ENCODE data around the gene WNT2B.
A peak's percentile ranks its signal among the peaks of the same experiment; 100 is the strongest.

The WNT2B gene

DNA sequence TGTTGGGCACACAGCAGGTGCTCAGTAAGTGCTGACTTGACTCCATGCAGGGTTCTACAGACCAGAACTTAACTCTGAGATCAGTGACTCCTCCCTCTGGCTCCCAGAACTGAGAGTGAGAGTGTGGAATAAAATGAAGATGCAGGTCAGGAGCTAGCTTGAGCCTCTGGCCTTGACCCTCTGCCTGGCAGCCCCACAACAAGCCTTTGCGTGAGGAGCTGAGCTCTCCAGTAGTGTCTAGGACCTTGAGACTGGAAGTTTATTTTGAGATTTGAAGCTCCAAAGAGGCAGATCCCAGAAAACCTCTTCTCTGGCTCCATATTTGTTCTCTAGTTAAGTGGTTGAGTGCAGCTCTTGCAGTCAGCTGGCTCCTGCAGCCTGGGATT lies 3.4 kb upstream of the WNT2B start:
- DNase-seq: no peak

DNA sequence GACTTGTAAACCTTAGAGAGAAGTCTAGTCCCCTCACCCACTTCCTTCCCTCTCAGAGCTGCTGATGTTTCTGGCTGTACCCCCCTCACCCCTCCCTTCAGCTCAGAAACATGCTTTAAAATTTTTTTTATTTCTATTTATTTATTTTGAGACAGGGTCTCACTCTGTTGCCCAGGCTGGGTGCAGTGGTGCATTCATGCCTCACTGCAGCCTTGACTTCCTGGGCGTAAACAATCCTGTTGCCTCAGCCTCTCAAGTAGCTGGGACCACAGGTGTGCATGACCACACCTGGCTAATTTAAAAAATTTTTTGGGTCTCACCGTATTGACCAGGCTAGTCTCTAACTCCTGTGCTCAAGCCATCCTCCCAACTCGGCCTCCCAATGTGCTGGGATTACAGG lies 2.9 kb upstream of the WNT2B start:
- DNase-seq: no peak

DNA sequence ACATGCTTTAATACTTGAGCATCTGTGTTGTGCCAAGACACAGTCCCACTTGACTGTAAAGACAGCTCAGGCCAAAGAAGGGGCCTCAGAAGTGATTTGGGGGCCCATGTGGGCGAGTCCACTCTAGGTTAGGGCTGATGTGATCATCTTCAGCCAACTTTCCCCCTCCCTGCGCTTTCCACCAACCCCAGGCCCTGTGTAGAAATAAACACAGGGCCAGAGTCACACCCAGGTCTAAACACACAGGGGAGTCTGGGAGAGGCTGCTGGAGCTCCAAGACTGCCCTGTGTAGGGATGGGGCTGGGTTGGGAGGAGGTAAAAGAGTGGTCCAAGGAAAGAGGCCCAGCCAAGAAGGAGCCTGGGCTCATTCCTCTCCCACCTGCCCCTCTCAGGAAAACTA lies 2.5 kb upstream of the WNT2B start:
- no peak for DNase-seq

DNA sequence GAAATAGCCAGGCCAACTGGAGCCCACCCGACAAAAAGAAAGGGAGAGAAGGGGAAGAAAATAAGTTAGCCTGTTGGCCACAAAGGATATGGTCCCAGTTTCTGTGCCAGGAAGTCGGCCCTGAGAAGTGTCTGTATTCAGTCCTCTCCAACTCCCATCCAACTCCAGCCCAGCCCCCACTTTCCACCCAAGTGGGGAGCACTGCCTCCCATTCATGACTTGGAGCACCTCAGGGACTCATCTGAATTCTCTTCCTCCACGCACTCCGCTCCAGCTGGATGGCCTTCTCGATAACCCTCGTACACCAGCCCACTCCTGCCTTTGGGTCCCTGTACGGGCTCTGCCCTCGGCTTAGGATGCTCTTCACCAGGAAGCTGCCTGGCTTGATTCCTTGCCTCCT lies 2.0 kb upstream of the WNT2B start:
- DNase-seq: no peak

DNA sequence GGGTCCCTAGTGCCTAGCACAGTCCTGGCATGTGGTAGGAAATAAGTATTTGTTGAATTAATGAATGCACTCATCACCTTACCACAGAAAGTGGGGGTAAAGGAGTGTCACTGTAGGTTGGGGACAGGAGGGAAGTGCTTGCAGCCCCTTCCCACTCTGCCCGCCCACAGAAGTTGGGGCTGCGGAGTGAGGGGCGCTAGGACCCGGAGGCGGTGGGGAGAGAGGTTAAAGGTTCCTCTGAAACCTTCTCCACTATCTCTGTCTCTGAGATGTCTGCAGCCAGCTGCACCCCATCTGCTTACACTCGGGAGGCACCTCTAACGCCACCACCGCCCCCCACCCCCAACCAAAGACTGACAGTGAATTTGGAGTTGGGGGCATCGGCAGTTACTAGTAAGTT lies 1.4 kb upstream of the WNT2B start:
- no peak for DNase-seq

DNA sequence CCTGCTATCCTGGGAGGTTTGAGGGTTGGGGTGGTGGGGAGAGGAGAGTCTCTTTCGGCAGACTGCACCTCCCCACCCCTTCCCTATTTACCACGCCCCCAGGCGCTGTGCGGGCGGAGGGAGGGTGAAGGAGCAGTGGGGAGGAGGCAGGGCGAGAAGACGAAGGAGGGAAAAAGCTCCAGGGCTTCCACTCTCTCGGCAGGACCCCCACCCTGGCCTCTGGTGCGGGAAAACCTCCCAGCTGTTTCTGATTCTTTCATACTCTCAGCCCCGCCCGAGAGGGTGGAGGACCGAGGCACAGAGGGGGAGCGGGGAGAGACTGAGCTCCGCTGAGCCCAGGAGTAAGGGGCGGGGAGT lies 866 bp upstream of the WNT2B start:
- no peak for DNase-seq

DNA sequence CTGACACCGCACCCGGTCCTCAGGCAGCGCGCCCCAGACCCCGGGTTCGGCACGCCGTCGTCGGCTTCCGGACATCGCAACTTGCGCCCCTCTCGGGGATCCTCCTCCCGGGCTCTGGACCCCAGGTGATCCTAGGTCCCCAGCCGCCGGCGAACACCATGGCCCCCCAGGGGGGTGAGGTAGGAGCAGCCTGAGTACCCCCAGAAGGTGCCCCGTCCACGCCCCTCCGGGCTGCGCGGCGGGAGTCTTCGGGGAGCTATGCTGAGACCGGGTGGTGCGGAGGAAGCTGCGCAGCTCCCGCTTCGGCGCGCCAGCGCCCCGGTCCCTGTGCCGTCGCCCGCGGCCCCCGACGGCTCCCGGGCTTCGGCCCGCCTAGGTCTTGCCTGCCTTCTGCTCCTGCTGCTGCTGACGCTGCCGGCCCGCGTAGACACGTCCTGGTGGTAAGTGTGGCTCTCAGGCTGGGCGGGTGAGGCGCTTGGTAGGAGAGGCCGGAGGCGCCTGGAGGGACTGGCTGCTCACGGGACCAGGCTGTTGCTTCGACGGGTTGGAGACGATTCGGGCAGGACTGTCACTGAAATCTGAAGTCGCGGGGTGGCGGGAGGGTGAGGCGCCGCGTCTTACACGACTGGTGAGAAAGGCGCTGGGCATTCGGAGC lies 367 bp downstream of the WNT2B start:
- DNase-seq: peak; percentile 35

DNA sequence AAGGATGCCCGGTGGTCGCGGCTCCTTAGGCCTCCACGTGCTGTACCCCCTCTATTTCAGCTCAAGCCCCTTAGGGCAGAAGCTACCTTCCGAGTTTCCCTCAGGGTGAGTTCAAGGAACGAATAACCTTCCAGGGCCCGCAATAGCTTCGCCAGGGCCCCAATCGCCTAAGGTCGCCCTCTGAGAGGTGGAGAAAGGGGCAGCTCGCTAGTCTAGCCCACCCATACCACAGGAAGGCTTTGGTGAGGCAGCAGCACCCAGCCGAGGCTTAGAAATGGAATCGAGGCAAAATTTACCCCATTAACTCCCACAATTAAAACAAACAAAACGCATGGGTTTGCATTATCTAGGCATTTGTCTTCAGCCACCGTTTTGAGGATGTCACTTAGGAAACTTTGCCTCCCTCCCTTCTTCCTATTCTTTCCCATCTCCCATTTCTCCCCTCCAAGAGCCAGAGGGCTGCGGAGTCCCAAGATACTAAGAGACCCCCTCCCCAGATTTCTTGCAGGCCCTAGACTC lies 954 bp downstream of the WNT2B start:
- DNase-seq: no peak

DNA sequence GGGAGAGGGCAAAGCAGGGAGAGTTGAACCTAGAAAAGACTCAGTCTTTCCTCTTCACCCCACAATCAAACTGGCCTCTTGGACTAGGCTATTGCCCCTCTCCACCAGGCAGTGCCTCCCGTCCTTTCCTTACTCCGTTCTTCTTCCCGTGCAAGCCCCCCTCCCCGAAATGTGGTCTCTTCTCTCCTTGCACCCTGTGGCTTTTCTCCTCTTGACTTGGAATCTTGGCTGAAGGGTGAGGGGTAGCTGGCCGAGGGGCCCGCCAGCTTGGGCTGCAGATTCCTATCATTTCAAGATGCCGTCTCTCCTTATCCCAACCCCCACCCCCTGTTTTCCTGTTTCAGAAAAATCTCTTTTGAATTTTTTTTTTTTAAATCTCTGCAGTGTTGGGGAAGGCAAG lies 1.6 kb downstream of the WNT2B start:
- no peak for DNase-seq

DNA sequence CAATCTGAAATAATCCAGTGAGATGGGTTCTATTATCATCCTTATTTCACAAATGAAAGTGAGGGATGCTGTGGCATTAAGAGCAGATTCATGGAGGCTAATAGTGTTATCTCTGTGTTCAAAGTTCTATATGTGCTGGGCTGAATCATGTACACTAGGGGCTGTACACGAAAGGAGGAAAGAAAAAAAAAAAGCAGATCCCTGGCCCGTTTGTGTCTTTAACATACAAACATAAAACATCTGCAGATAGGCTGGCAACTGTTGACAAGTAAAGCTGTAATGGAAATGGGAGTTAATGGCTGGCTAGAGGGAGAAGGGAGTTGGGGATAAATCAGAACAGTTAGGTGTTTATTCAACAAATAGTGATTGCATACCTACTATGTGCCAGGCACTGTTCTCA lies 3.1 kb downstream of the WNT2B start:
- DNase-seq: no peak

DNA sequence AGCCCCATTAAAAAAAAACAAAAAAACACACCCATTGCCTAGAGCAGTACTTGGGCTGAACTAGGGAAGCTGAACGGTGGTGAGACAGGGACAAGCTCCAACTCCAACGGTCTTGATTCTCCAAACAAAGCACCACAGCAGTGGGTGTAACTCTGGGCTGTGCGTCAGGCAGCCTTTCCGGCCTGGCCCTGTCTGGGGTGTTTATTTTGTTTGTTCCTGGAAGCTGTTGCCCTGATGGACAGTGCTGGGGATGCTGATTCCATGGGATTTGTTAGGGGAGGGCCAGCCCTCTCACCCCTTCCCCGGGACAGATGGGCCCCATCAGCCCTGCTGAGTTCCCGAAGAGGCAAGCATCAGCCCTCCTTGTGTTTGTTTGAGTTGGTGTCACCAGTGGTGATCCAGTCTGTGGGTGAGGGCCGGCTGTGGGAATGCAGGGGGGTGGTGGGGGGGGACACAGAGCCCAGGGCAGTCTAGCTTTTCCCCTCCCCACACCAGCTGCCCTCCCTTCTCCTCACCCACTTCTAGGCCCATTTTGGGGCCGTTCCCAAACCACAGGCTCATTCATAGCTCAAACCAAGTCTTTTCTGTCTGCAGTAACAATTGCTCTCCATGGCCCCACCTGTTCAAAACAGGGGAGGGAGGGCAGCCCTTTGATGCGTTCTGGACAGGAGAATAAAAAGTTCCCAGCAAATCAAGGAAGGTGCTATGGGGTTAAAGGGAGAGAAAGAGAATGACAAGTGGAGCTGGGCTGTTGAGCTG lies 4.5 kb downstream of the WNT2B start:
- DNase-seq: no peak

DNA sequence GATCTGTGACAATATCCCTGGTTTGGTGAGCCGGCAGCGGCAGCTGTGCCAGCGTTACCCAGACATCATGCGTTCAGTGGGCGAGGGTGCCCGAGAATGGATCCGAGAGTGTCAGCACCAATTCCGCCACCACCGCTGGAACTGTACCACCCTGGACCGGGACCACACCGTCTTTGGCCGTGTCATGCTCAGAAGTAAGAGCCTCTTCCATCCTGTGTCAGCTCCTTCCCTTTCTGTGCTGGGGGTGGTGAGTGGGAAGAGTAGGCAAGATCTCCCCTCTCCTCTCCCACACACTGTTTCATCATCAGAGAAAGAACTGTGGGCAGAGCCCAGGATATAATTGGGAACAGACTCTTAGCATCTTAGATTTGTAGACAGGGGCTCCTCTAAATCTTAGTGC lies 6.1 kb downstream of the WNT2B start:
- DNase-seq: no peak

DNA sequence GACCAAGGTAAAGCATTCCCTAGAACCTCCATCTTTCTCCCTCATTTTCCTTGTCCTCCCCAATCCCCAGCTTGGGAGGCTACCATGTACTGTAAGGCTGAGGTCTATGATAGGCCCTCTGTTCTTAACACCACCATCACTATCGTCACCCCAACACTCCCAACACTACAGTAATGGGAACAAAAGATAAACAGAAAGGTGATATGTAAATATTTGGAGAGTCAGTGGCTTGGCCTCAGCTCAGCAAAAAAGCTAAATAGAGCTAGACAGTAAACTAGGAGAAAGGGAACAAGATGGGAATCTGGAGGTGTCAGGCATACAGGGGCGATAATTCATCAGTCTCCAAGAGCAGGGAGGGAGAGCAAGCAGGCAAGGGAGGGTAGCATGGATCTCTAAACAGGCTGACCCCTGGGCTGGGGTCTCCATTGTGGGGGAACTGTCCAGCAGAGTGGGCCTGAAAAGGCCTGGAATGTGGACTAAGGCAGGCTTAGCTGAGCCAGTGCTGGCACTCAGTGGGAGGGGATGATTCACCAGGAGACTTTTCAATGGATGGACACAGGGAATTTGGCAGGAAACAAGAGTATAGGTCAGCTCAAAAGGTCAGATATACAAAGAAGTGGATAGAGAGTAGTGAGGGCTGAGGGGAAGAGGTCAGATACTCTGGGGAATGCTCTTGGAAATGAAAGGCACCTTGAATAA lies 6.7 kb downstream of the WNT2B start:
- DNase-seq: no peak

DNA sequence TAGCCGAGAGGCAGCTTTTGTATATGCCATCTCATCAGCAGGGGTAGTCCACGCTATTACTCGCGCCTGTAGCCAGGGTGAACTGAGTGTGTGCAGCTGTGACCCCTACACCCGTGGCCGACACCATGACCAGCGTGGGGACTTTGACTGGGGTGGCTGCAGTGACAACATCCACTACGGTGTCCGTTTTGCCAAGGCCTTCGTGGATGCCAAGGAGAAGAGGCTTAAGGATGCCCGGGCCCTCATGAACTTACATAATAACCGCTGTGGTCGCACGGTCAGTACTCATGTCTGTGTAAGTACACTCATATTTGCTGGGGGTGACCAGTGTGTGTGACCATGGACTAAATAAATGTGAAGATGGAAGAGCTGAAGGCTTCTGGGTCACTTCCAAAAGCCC lies 7.4 kb downstream of the WNT2B start:
- no peak for DNase-seq

DNA sequence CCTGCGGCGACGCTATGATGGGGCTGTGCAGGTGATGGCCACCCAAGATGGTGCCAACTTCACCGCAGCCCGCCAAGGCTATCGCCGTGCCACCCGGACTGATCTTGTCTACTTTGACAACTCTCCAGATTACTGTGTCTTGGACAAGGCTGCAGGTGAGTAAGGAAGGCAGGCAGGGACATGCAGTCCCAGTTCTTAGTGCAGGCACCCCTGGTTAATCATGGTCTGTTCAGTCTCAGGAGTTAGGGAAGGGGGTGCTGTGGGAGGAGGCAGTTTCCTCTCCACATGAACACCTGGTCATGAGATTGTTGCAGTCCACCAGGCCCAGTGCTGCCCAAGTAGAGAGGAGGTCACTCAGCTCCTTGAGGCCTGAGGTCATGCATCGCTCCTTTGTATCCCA lies 8.5 kb downstream of the WNT2B start:
- DNase-seq: no peak

DNA sequence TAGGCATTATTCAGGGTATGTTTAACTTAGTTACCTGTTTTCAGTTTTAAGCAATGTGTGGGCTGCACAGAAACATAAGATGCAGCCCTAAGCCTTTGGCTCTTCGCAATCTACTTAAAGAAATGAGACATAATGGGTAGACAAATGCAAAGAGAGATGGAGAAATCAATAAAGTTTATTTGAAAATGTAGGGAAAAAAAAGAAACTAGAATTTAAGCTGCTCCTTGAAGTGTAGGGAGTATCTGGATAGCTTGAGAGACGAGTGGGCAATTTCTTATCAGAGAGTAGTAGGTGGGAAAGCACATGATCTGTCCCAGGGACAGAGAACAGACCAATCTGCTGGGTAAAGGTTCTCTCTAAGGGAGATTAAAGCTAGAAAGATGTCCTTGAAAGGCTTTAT lies 8.9 kb downstream of the WNT2B start:
- DNase-seq: no peak

DNA sequence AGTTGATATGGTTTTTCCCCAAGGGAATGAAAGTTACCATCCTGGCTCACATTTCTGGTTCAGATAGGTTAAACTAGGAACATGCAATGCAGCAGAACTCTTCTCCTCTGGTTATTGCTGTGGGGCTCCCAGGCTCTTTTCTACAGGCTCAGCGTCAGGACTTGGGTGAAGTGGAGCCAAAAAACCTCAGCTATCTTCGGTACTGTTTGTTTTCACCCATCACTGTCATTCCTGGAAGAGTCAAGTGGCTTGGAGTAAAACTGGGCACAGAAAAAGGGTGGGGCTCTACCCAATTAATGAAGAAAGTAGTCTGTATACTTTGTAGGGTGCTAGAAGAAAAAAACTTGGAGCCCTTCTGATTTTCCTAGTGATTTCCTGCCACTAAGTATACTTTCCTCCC lies 9.4 kb downstream of the WNT2B start:
- DNase-seq: no peak

DNA sequence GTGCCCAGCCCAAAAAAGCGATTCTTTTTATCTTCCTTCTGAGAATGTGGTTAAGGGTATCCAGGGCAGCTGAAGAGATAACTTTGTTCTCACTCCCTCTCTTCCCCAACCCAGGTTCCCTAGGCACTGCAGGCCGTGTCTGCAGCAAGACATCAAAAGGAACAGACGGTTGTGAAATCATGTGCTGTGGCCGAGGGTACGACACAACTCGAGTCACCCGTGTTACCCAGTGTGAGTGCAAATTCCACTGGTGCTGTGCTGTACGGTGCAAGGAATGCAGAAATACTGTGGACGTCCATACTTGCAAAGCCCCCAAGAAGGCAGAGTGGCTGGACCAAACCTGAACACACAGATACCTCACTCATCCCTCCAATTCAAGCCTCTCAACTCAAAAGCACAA lies 11.4 kb downstream of the WNT2B start:
- DNase-seq: no peak

DNA sequence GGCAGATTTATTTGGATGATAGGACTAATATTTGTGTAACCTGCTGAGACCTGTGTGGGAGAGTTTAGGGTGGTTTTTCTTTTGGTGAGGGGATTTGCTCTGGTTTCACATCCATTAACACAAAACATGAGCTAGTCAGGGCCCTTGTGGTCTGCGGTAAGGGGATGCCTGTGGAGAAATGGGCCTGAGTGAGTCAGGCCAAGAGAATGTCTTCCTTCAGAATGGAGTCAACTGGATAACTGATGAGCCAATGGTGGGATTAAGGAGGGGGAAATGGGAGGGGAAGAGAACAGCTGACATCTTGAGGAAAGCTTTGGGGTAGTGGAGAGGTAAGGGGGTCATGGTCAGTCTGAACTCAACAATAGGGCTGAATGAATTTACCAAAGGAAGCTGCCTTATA lies 13.9 kb downstream of the WNT2B start:
- DNase-seq: no peak

DNA sequence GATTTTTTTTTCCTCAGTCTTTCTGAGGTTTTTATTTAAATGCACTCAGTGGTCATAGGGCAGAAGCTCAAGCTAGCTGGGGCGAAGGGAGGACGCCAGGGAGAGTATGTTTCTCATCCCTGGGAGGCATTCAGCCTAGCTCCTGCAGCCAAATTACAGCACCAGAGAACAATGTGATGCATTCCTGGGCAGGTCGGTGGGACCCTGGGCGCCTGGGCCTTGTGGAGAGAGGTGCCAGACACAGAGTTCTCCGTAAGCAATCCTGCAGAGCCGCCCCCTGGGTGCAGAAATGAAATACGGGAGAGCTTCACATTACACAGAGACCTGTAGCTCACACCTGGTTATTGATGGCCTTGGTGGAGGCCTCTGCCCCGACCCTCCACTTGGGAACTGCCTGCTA lies 15.5 kb downstream of the WNT2B start:
- no peak for DNase-seq

DNA sequence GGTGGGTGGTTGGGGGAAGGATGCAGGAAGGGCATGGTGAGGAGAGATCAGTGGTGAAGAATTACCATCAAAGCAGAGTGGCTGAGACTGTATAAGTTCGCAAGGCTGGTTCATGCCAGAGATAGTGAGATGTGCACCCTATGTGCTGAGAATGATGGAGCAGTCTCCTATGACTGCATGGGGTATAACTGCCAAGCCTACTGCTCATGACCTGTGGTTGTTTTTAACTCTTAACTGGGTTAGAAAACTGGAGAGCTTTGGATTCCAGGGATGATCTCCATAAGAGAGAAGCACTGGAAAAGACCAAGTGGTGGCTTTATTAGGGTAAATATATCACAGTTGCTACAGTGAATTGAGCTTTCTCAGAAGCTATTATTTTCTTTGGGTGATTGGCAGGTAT lies 16.2 kb downstream of the WNT2B start:
- DNase-seq: no peak

DNA sequence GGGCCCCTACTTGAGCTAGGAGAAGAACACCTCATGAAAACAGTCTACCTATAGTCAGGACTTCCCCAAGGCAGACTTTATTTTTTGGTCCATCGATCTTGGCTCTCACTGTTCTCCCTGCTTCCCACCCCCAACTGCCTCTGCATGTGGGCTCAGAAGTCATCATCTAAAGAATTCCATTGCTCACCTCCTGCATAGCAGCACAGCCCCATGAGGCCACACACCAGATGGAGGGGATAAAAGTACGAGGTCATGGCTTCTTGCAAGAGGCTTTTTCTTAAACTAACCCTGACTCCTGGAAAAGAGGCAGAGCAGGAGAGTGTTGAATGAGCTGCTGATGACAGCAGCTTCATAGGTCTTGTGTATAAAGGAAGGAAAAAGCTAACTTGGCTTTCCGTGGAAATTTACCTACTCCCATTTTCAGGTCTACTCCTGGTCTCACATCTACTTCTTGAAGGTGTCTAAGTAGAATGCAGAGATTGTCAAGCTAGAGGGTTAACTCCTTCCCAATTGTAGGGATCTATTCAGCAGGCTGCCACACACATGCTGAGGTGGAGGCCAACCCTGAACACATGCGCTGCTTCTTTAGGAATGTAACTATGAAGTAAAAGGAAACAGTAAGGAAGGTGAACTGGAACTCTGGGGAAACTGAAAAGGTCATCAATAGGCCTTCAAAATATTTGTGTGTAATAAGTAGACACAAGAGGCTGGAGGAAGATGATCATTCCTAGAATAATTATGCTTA lies 18.7 kb downstream of the WNT2B start:
- no peak for DNase-seq

DNA sequence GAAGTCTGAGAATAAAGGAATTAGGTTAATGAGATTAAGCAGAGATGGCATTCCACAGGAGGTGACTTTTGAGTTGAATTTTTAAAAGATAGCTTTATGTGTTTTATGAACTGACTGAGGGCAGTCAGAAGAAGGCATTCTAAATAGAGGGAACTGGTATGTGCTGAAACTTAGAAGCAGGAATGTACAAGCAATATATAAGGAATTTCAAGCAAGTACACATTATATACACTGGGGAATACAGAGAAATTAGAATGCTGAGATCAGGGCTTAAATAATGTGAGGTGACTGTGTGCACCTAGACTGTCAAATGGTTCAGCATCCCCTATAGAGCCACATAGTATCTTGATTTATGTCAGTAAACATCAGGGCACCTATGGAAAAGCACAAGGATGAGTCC lies 19.3 kb downstream of the WNT2B start:
- DNase-seq: no peak

DNA sequence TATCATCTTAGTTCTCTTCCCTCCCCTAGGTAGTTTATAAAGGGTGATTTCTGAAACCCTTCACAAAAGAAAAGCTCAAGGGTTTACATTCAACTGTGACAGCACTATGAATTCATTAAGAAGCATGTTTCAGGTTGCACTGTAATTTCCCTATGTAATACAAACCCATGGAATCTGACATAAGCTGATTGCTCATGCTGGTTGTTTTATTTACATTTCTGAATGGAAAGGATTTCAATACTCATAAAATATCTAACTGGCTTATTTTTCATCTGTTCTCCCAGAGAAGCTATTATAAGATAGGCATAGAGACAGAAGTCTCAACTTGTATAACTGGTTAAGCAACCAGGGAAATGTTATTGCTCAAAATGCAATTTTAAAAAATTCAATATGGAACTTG lies 20.5 kb downstream of the WNT2B start:
- no peak for DNase-seq
